SW480 (cell line): ENCODE data around the gene ZNF417.
"Not testable (repeated sequence)": the region's sequence is repeated elsewhere in the genome, so short reads cannot be mapped to it uniquely, and the experiment has no call there.

Experiments used
- DNase-seq: peaks from one replicate; pipeline ENCODE4 v3.0.0-alpha.2; 2016; ENCODE audit warnings: low spot score

ZNF417 gene

DNA sequence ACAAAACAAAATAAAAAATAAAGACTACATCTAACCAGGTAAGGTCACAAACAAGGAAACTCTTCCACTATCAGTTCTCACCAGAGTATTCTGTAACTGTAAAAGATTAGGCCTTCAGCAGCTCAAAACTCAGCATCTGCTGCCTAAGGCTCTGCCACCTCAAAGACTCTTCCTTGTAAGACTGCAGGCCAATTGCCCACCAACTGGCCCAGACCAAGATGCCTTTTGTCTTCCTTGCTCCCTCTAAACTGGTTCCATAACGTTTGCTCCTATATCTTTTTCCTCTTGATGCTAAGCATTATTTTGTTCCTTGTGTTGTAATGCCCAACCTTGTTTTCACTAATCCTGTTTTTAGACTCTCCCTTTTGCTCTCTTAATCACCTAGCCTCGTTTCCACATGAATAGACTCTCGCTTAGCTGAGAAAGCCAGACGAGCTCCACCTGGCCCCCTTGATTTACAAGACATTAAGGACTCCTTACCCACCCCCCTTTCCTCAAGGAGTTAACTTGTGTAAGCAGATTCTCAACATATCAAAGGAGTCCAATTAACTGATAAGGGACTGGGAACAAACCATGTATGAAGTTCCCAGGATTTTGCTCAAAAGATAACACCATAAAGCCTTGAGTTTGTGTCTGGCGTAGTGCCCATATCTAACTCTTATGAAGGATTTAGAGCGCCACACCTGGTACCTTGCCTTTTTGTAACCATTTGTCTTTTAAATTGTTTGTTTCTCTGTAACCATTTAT is 29.0 kb downstream of the ZNF417 start:
- no peak for DNase-seq

DNA sequence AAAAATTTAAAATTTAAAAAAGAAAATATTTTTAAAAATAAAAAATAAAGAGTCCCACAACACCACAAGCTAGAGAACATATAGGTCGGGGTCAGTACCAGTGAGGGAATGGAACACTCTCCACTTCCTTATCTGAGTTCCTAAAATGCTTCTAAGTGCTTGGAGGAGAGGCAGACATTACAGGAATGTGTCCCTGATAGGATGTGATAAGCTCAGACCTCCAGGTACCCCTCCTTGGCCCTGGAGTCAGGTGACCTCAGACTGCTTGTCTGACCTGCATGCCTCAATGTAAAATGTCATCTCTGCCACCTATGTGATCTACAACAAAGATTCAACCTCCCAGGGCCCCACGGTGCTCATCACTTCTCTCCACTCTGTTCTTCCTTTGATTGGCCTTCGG is 30.3 kb downstream of the ZNF417 start:
- DNase-seq, result no peak

DNA sequence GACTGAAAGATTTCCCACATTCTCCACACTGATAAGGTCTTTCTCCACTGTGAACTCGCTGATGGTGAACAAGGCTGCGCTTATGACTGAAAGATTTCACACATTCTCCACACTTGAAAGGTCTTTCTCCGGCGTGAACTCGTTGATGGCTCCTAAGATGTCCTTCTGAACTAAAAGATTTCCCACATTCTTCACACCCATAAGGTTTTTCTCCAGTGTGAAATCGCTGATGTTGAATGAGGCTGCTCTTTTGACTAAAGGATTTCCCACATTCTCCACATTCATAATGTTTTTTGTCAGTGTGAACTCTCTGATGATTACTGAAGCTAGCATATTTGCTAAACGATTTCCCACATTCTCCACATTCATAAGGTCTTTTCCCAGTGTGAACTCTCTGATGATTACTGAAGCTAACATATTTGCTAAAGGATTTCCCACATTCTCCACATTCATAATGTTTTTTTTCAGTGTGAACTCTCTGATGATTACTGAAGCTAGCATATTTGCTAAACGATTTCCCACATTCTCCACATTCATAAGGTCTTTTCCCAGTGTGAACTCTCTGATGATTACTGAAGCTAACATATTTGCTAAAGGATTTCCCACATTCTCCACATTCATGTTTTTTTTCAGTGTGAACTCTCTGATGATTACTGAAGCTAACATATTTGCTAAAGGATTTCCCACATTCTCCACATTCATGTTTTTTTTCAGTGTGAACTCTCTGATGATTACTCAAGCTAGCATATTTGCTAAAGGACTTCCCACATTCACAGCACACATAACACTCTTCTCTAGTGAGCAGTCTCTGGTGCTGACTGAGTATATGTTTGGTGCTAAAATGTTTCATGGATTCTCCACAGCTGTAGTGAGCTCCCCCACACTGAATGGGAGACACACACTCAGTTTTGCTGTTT is 42.3 kb downstream of the ZNF417 start:
- DNase-seq, result not testable (repeated sequence)

DNA sequence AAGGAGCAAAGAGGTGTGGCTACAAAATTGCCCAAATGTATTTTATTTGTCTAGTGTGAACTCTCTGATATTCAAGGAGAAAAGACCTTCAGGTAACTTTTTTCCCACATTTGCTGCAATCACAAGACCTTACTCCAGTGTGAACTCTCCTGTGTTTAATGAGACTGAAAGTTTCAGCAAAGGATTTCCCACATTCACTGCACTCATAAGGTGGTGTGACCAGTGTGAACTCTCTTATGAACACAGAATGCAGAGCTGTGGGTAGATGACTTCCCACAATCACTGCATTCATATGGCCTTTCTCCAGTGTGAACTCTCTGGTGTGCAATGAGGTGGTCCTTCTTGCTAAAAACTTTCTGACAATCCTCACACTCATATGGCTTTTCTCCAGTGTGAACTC is 43.9 kb downstream of the ZNF417 start:
- no peak for DNase-seq

DNA sequence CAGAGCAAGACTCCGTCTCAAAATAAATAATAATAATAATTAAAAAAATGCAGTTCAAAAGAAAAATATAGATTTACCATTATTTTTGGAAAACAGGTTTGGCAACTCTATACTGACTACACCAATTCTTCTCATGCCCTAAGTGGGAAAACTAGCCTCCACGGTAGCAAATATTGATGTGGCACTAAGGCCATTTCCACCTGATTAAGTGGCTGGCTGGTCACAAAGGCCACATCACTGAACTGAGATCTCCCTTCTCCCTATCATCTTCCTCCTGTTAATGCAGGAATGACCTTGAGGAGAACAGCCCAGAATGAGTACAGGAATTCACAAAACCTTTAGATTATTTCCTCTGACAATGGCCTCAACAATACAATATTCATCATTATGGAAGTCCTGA is 46.2 kb downstream of the ZNF417 start:
- DNase-seq, result no peak

DNA sequence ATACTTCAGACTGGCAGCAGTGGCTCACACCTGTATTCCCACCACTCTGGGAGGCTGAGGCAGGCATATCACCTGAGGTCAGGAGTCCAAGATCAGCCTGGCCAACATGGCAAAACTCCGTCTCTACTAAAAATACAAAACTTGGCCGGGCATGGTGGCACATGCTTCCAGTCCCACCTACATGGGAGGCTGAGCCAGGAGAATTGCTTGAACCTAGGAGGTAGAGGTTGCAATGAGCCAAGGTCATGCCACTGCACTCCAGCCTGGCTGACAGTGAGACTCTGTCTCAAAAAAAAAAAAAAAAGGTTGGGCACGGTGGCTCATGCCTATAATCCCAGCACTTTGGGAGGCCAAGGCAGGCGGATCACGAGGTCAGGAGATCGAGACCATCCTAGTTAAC is 46.7 kb downstream of the ZNF417 start:
- DNase-seq, result not testable (repeated sequence)

DNA sequence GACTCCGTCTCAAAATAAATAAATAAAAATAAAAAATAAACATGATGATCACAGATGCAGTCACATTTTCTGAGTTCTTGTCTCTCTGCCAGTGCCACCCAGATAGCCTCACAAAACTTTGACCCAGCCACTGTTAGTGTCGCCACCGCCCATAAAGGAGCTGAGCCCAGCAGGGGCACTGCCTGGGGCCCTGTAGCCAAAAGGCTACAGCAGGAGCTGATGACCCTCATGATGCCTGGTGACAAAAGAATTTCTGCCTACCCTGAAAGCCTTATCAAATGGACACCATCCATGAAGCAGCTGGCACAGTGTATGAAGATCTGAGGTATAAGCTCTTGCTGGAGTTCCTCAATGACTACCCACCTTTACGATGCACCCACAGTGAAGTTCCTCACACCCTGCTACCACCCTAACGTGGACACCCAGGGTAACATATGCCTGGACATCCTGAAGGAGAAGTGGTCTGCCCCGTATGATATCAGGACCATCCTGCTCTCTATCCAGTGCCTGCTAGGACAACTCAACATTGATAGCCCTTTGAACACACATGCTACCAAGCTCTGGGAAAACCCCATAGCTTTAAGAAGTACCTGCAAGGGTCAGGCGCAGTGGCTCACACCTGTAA is 48.4 kb downstream of the ZNF417 start:
- no peak for DNase-seq
